Measurements from ENCODE around the gene SDC1.

The SDC1 gene

GRCh38 chr2:20172273-20173055 is 52.5 kb downstream of the SDC1 start:
- DNase-seq (ENCODE audit: low read depth, low spot score) = no peak

- no peak for DNase-seq (ENCODE audit: low read depth, low spot score)
These were observed 53.4 kb downstream of the SDC1 start for GRCh38 chr2:20171445-20171977.

GRCh38 chr2:20170704-20171250 is 54.2 kb downstream of the SDC1 start:
- DNase-seq (ENCODE audit: low read depth, low spot score) = no peak

GRCh38 chr2:20169796-20170703 is 54.9 kb downstream of the SDC1 start:
- no peak for DNase-seq (ENCODE audit: low read depth, low spot score)

GRCh38 chr2:20168727-20169696 is 55.9 kb downstream of the SDC1 start:
- no peak for DNase-seq (ENCODE audit: low read depth, low spot score)

- DNase-seq (ENCODE audit: low read depth, low spot score) = no peak
These were observed 56.7 kb downstream of the SDC1 start for GRCh38 chr2:20168048-20168726.

GRCh38 chr2:20167356-20167755 is 57.6 kb downstream of the SDC1 start:
- no peak for DNase-seq (ENCODE audit: low read depth, low spot score)

- no peak for DNase-seq (ENCODE audit: low read depth, low spot score)
These were observed 59.0 kb downstream of the SDC1 start for GRCh38 chr2:20165677-20166509.

GRCh38 chr2:20164734-20165478 is 60.0 kb downstream of the SDC1 start:
- DNase-seq (ENCODE audit: low read depth, low spot score) = no peak

GRCh38 chr2:20164061-20164733 is 60.7 kb downstream of the SDC1 start:
- no peak for DNase-seq (ENCODE audit: low read depth, low spot score)

GRCh38 chr2:20159411-20160070 is 65.4 kb downstream of the SDC1 start:
- DNase-seq (ENCODE audit: low read depth, low spot score) = no peak

GRCh38 chr2:20157193-20157891 is 67.6 kb downstream of the SDC1 start:
- no peak for DNase-seq (ENCODE audit: low read depth, low spot score)

GRCh38 chr2:20156836-20157192 is 68.1 kb downstream of the SDC1 start:
- DNase-seq (ENCODE audit: low read depth, low spot score) = no peak

GRCh38 chr2:20156076-20156759 is 68.7 kb downstream of the SDC1 start:
- no peak for DNase-seq (ENCODE audit: low read depth, low spot score)

GRCh38 chr2:20153131-20153851 is 71.6 kb downstream of the SDC1 start:
- no peak for DNase-seq (ENCODE audit: low read depth, low spot score)
